ENCODE measurements around the gene GKN2.

GKN2 gene

GRCh38 chr2:68952887-68953521, at the start of gene GKN2:
GKN2 (minus strand) TSS chr2:68952893; CDS start chr2:68952861, 32 bp downstream.
- no peak for DNase-seq (ENCODE audit: extremely low read depth in 1 of 2, low read depth in 1 of 2)

GRCh38 chr2:69001879-69002278, 49.2 kb upstream of the GKN2 start:
- DNase-seq (ENCODE audit: extremely low read depth in 1 of 2, low read depth in 1 of 2): no peak

- no peak for DNase-seq (ENCODE audit: extremely low read depth in 1 of 2, low read depth in 1 of 2)
These were observed 44.7 kb upstream of the GKN2 start for GRCh38 chr2:68997401-68997800.

- DNase-seq (ENCODE audit: extremely low read depth in 1 of 2, low read depth in 1 of 2): no peak
These were observed 43.2 kb upstream of the GKN2 start for GRCh38 chr2:68995916-68996315.

GRCh38 chr2:68994864-68995263, 42.2 kb upstream of the GKN2 start:
- DNase-seq (ENCODE audit: extremely low read depth in 1 of 2, low read depth in 1 of 2): no peak

- DNase-seq (ENCODE audit: extremely low read depth in 1 of 2, low read depth in 1 of 2): no peak
These were observed 41.0 kb upstream of the GKN2 start for GRCh38 chr2:68993660-68994059.

GRCh38 chr2:68992933-68993332, 40.2 kb upstream of the GKN2 start:
- no peak for DNase-seq (ENCODE audit: extremely low read depth in 1 of 2, low read depth in 1 of 2)

- no peak for DNase-seq (ENCODE audit: extremely low read depth in 1 of 2, low read depth in 1 of 2)
These were observed 39.6 kb upstream of the GKN2 start for GRCh38 chr2:68992341-68992740.

- no peak for DNase-seq (ENCODE audit: extremely low read depth in 1 of 2, low read depth in 1 of 2)
These were observed 36.3 kb upstream of the GKN2 start for GRCh38 chr2:68989035-68989434.

- DNase-seq (ENCODE audit: extremely low read depth in 1 of 2, low read depth in 1 of 2): no peak
These were observed 34.4 kb upstream of the GKN2 start for GRCh38 chr2:68987021-68987503.

- DNase-seq (ENCODE audit: extremely low read depth in 1 of 2, low read depth in 1 of 2): no peak
These were observed 28.3 kb upstream of the GKN2 start for GRCh38 chr2:68980956-68981355.

- no peak for DNase-seq (ENCODE audit: extremely low read depth in 1 of 2, low read depth in 1 of 2)
These were observed 25.4 kb upstream of the GKN2 start for GRCh38 chr2:68978098-68978497.

GRCh38 chr2:68977453-68977852, 24.8 kb upstream of the GKN2 start:
- no peak for DNase-seq (ENCODE audit: extremely low read depth in 1 of 2, low read depth in 1 of 2)

- DNase-seq (ENCODE audit: extremely low read depth in 1 of 2, low read depth in 1 of 2): no peak
These were observed 23.2 kb upstream of the GKN2 start for GRCh38 chr2:68975844-68976243.

- DNase-seq (ENCODE audit: extremely low read depth in 1 of 2, low read depth in 1 of 2): no peak
These were observed 22.4 kb upstream of the GKN2 start for GRCh38 chr2:68974946-68975665.

- DNase-seq (ENCODE audit: extremely low read depth in 1 of 2, low read depth in 1 of 2): no peak
These were observed 21.6 kb upstream of the GKN2 start, which contains the start of gene GKN1 for GRCh38 chr2:68974251-68974650. GKN1 (plus strand) TSS chr2:68974636; CDS start chr2:68974678, 42 bp downstream.

GRCh38 chr2:68971591-68972231, 19.0 kb upstream of the GKN2 start:
- no peak for DNase-seq (ENCODE audit: extremely low read depth in 1 of 2, low read depth in 1 of 2)

- DNase-seq (ENCODE audit: extremely low read depth in 1 of 2, low read depth in 1 of 2): no peak
These were observed 18.0 kb upstream of the GKN2 start for GRCh38 chr2:68970566-68971265.

GRCh38 chr2:68969736-68970490, 17.2 kb upstream of the GKN2 start:
- no peak for DNase-seq (ENCODE audit: extremely low read depth in 1 of 2, low read depth in 1 of 2)

GRCh38 chr2:68968221-68968620, 15.5 kb upstream of the GKN2 start:
- DNase-seq (ENCODE audit: extremely low read depth in 1 of 2, low read depth in 1 of 2): no peak

GRCh38 chr2:68964282-68964681, 11.6 kb upstream of the GKN2 start:
- DNase-seq (ENCODE audit: extremely low read depth in 1 of 2, low read depth in 1 of 2): no peak
